ENCODE measurements around the gene DNAJC13.

DNA sequence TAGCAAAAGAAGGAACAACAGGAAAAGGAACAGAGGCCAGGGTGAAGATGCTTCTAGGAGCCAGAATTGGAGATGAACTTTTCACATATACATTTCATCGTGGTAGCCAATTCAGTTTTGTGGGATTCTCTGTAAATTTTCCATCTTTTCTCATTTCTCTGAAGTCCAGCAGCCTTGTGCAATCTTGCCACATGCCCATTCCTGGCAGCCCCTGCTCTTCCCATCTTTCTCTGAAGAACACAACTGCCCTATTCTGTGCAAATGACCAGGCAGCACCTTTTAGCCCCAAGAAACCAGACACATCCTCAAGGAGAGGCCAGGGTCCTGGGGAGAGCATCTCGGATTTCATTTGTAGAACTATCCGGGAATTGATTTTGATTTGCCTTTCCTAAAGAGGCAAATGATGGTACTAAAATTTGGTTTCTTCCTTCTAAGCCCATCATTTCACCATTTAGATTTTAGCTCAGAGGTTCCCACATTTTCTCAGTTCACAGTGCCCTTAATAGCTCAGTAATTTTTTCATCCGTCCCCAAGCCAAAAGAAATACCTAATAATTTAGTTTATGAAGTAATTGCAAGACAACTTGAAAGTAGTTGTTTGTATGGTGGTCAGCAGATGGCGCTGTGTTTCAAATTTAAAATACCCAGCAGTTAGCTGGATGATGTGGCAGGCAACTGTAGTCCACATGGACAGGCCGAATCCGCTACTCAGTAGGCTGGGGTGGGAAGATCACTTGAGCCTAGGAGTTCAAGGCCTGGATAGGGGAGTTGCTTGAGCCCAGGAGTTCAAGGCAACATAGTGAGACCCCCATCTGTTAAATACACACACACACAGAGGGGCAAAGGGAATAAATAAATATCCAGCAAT, 118.5 kb downstream of the DNAJC13 start:
- TF ChIP-seq, protein P1, sequence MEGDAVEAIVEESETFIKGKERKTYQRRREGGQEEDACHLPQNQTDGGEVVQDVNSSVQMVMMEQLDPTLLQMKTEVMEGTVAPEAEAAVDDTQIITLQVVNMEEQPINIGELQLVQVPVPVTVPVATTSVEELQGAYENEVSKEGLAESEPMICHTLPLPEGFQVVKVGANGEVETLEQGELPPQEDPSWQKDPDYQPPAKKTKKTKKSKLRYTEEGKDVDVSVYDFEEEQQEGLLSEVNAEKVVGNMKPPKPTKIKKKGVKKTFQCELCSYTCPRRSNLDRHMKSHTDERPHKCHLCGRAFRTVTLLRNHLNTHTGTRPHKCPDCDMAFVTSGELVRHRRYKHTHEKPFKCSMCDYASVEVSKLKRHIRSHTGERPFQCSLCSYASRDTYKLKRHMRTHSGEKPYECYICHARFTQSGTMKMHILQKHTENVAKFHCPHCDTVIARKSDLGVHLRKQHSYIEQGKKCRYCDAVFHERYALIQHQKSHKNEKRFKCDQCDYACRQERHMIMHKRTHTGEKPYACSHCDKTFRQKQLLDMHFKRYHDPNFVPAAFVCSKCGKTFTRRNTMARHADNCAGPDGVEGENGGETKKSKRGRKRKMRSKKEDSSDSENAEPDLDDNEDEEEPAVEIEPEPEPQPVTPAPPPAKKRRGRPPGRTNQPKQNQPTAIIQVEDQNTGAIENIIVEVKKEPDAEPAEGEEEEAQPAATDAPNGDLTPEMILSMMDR (IDR thresholded peaks at IDR 0.05; ENCODE audit: extremely low read depth in 1 of 2, insufficient read depth in 1 of 2, low read depth in 1 of 2, low read length in 2 of 2), result peak; percentile 37 to 50
- no peak for TF ChIP-seq POLR2A (IDR thresholded peaks at IDR 0.05; ENCODE audit: low read depth, low read length)
